GM19025 (cell line): ENCODE data around the gene HEPACAM2.

Experiments
- ATAC-seq: cut with Tn5 transposase; IDR thresholded peaks from one replicate; pipeline ENCODE4 v1.9.1; 2021; ENCODE audit warnings: mild to moderate bottlenecking, low read depth, moderate library complexity; ENCODE audit not compliant: unreplicated experiment

HEPACAM2 gene

DNA sequence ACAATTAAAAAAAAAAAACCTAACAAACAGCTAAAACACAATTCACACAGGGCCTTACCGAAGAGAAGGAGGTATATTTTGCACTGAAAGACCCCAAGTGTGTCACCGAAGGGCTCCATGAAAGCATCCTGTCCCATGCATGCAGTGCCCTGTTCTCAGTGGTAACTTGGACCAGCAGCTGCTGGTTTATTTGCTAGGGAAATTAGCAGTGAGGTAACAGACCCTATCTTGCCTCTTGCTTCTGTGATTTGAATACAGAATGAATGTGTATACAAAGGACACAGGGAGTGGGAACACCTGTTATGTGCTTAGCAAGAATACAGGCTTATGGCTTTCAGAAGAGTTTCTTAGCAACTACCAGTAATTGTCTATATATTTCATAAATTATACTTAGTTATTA is at the start of gene HEPACAM2:
Gene HEPACAM2, minus strand, starts transcription at position 160 of the 400 bp plus-strand sequence.
- ATAC-seq = no peak

DNA sequence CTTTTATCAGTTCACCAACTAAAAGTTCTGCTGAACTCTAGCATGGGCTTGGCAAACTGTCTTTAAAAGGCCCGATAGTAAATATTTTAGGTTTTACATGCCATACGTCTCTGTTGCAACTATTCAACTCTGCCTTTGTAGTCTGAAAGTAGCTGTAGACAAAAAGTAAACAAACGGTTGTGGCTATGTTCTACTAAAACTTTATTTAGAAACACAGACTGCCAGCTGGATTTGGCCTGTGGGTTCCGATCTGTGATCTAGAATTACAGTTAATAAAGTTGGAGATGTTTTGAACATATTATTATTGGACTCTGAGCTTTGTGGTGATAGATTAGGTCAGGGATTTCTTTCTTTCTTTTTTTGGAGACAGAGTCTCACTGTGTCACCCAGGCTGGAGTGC is 39.0 kb upstream of the HEPACAM2 start:
- no peak for ATAC-seq

DNA sequence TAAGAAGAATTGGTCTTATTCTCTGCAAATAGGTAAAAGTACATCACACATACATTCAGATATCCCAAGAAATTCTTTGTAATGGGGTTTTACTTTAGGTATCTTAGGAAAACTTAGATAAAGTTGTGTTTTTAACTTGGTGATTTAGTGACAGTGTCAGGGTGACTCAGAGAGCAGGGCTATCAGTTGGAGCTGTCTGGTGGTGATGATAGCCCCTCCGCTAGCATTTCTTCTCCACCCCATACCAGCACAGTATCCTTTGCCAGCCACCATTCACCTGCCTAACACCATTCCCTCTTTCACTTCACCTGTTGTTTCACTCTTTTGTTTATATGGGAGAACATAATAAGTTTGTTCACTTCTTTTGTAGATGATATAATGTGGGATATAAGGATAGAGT is 36.3 kb upstream of the HEPACAM2 start:
- no peak for ATAC-seq

DNA sequence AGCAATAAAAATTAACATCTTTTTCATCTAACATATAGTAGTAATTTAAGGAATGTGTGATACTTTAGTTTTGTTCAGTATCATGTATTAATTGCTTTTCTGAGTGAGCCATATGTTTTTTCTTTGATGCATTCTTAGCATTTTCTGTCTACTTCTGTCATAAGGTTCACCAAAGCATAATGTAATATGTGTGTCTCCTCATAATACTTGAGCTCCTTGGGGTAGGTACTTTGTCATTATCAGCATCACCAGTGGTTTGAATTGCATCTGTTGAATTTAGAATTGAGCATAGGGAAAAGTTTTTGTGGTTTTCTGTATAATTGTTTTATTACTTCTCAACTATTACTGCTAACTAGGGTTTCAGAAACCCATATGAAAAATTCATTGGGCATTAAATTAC is 32.4 kb upstream of the HEPACAM2 start:
- no peak for ATAC-seq

DNA sequence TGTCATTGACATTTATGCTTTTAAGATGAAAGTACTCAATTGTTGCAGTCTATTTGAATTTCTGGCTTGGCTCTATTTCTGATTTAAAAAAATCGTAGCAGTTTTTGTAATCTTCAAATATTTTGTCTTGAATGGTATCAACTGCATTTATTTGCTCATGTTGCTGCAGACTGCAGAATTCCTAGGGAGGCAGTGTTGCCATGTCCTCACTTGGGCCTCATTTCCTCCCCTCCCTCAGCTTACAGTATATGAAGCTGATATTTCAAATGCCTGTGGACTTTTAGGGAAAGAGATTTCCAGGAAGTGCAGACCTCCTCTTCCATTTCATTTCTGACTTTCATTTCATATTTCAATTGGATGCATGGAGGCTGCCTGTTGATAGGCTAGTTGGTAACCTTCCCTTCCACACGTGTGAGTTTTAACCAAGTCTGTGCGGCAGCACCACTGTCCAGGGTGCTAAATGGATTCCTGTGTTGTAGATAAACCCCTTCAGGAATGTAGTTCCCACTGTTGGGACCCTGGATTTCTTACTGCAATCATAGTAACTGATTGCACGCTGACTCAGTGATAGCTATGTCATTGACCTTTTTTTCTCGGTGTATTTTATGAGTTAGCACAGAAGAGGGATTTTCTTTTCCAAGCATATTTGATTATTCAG is 23.4 kb upstream of the HEPACAM2 start:
- ATAC-seq = no peak

DNA sequence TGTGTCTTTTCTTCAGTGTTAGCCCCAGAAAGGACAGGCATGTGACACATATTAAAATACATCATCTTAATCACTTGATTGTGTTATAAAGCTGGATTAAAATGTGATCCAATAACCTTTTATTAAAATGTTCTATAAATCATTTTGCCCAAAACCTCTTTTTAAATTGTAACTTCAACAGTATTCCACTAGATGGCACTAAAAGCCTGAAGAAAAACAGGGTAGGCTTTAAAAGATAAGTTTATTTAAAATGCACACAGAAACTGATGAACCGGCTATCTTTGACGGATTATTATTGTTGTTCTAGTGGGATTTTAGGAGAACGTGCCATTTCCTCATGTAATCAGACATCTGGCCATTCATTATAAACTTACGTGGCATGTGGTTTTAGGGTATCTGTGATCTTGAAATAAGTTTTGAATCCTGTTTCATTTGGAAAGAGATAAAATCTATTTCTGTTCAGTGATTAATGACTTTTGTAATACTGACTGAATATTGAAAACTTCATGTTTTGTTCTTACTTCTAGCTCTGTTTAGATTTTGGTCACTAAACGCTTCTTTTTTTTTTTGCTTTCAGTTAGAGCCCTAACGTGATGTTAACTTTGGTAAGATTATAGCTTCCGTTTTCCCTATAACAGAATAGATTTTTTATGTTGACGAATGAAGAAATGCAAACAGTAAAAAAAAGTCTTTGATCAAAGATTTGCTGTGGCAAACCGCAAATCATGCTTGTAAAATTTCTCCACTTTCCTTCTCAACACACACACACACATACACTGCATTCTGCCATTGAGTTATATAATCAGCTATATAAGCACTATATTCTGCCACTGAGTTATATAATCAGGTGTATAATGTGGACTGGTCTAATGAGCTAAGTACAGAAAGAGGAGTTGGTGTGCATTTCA is 19.5 kb upstream of the HEPACAM2 start:
- no peak for ATAC-seq

DNA sequence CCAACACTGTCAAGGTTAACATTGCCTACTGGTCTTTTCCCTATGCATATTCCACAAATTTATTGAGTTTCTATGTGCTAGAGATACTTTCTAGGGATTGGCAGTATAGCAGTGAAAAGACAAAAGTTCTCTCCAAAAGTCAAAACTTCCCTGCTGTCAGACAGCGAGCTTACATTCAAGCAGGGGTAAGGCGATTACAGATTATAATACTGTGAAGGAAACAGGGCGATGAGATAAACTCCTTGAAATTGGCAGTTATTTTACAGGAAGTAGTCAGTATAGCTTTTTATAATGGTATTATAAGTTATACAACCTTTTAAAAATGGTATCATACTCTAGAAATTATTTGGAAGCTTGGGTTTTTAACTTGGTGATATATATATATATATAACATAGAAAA is 15.8 kb upstream of the HEPACAM2 start:
- no peak for ATAC-seq

DNA sequence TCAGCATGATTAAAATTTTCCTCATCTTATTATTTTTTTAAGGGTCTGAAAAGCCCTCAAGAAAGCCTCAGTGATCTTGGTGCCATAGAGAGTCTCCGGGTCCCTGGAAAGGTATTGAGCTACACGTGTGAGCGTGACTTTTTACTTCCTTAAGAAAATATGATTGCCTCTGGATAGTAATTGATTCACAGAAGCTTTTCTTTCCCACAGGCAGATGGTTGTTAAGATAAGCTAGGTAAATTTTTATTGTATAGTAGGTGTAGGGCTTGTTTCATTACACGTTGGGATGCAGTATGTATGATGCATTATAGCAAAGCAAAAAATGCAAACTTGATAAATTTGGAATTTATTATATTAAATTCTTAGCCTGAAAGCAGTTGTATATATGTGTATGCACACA is 13.6 kb upstream of the HEPACAM2 start:
- ATAC-seq = no peak

DNA sequence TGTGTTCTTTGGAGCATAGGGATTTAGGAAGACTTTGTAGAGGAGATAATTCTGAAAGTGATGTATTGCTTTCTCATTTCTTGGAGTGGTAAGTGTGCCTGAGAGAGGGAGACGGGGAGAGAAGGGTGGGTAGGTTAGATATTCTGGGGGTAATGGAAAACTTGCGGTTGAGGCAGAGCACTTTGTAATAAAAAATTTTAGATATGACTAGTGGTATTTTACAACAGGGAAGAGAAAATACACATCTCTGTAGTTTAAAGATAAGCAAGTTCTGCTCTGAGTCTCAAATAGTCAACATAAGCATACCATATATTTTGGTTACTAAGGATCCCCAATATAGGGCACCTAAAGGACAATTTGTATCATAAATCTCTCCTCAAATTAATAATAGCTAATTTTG is 12.5 kb upstream of the HEPACAM2 start:
- ATAC-seq = no peak

DNA sequence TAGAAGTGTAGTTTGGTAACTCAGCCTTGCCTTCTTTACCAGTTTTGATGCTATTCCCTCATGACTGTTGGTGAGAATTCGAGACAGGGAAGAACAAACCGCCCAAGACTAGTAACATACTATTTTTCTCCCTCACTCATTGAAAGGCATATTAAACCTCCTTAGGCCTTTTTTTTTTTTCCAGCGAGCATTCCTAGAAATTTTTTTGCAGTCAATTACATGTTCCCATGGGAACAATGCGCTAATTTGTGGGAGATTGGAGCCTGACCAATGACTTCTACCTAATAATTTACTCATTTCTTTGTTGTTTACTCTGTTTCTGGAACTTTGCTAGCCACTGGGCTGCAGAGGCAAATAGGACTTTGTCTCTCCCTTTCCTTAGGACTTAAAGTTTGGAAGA is 11.9 kb upstream of the HEPACAM2 start:
- no peak for ATAC-seq

DNA sequence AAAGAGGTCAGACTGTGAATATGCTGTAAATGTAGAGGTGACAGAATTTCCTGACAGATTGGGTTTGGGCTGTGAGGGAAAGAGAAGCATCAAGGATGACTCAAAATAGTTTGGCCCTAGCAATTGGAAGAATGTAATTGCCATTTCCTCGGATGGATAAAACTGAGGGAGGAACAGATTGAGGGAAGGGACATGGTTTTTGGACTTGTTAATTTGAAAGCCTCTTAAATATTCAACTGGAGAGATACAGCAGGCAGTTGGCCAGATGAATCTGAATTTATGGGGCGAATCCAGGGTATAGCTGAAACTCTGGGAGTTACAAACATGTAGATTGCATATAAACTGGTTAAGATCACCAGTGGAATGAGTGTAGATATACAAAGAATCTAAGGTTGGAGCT is 9.3 kb upstream of the HEPACAM2 start:
- no peak for ATAC-seq

DNA sequence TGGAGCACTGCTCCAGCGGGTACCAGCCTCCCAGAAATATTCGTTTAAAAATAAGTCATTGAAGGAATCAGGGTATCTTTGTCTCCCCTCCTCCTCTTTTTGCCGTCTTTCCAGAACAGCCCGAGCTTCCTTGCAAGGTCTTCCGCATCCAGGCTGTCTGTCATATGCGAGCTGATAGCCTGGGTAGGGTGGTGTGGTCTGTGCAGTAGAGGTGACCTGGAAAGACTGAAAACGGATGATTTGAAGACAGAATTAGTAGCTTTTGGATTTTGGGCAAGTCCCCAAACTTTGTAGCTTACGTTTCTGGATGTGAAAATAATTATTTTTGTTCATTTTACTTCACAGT is 6.4 kb upstream of the HEPACAM2 start:
- no peak for ATAC-seq

DNA sequence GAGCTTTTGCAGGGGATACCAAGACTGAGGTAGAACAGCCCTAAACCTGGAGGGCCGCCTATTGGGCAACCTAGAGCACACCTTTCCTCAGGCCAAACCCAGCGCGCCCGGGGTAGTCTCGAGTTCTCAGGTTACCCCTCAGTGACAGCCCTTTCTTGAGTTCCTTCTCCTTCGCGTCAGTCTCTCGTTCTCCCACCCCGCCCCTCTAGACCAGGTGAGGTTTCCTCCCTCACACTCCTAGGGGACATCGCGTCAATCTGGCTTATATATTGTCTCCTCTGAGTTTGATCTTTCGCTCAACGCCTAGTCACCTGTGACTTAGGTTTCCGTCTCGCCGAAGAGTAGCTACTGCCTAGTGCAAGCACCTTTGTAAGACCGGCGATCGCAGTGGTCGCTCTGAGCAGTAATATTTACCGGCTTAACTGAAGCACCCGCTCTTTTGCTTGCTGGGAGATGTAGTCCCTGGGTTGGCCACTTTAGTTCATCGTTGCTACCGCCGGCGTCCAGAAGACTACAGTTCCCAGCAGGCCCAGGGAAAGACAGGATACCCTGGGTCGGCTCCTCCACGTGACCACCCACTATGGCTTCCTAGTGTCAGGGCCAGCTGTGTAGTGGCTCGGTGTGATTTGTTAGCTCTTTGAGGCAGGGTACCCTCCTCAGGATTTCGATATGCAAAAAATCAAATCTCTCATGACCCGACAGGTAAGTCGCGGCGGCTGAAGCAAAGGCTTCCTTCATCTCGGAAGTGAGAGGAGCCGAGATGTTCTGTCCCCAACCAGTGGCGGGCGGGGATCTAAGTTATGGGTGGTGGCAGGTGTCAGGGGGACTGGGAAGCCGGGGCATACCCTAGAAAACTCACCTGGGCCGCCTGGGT is 5.8 kb upstream of the HEPACAM2 start, which contains the start of gene VPS50:
Gene VPS50, plus strand, starts transcription at position 568 of the 874 bp plus-strand sequence. Its CDS starts 102 bp downstream, at position 670.
- peak; percentile 99 for ATAC-seq

DNA sequence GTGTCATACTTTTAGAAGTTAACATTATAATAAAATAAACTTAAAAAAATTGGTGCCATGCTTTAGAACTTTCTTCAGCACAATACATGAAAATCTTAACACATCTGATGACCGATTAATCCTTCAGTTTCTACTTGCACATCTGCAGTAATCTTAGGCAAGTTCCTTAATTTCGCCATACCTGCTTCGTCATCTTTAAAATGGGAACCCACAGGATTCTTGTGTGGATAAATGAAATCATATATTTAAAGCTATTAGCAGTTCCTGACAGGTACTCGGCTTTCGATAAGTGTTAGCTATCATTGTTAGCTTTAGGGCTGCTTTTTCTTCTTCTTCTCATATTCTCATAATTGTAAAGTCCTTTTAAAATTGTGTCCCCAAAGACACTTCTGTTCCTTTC is 5.0 kb upstream of the HEPACAM2 start:
- ATAC-seq = no peak

DNA sequence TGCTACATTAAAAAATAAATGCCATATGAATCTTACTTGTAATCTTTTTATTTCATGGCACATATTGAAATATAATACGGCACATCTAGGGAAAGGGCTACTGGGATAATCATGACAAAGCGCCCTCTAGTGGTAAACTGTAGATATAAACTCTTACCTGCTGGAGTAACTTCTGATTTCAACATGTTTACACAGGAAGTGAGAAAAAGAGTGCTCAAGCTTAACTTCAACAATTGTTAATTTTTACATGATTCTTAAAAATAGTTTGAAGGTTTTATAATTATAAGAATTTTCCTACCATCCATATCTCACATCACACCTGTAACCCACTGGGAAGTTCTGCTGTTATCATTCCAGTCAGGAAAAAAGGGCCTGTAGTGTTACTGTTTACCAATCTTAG is 2.0 kb upstream of the HEPACAM2 start:
- ATAC-seq = no peak

DNA sequence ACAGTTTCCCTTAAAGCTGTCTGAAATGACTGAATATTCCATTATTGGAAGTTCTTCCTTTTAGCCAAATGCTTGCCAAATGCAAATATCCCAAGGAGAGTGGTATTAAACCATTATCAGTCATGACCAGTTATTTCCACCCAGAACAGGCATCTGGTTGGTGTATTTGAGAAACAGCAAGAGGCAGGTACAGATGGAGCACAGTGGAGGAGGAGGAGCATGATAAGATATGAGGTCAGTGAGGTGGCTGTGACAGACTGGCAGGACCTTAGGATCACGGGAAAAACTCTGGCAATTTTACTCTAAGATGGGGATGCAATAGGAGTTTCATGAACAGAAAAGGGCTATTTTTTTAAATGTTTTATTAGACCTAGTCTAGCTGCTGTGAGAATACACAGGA is 6.4 kb downstream of the HEPACAM2 start:
- ATAC-seq = no peak

DNA sequence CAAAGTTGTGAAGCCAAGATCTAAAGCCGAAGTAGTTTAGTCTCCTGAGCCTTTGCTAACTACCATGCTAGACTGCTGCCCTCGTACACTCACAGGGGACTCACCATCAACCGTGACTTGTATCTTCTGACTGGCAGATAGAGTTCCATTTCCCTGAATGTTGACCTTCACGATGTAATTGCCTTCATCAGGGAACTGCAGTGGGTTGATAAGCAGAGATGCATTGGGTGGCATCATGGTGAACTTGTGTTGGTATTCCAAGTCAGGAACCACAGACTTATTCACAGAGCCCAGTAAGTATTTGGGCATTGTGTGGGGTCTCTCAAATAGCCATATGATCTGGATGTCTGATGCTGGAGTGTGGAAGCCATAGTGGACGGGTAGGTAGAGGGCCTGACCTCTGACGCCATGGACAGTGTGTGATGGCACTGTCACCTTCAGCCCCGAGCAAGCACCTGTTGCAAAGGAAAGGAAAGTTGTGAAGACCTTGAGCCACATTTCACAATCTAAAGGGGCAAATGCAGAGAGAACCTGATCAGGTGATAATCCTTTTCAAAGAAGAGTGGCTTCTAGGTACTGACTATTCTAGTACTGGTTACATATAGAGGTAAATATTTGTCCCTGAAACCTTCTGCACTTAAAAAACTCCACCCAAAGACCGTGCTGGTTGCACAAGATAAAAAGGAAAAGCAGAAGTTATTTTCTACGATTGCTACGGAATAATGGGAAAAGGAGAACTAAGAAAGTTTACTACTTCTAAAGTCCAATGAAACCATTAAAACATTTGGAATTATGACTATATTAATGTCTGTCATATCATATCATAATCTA is 7.1 kb downstream of the HEPACAM2 start:
- ATAC-seq = no peak

DNA sequence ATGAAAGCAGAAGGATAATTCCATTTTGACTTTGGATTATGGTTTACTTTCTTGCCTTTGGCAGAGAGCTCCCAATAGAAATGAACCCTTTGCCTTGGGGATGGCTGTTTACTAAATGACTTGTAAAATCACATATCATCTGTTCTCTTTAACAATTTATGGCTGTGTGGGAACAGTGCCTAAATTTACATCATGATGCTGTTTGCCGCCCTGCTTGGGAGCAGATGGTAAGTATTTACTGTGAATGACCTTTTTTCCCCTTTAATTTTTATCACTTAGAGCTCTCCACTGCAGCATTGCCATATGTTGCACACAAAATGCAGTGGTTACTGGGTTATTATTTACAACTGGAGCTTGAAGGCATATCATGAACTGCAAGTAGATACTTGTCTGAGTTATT is 13.4 kb downstream of the HEPACAM2 start:
- ATAC-seq = no peak

DNA sequence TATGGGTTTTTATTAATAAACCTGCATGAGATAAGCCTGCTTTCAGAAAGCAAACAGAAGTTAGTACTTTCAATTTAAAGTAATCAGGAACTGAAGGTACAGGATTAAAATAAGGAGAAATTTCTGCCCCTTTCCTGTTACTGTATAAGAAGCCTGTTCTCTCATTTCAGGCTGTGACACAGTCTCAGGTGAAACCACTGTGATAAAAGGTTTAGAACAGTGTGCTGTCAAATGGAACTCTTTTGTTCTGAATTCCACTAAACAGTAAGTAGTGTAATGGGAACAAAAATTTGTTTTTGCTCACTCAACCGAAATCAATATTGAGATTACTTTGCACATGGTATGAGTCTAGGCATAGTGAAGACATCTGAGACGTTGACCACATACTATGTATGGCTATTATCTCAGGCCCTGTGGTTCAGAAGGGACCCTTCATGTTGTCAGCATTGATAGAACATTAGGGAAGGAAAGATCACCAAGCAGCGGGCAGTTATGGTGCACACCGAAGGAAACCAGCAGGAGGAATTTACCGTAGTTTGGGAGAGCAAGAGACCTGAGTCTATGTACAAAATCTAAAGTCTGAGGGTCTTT is 14.9 kb downstream of the HEPACAM2 start:
- ATAC-seq = no peak

DNA sequence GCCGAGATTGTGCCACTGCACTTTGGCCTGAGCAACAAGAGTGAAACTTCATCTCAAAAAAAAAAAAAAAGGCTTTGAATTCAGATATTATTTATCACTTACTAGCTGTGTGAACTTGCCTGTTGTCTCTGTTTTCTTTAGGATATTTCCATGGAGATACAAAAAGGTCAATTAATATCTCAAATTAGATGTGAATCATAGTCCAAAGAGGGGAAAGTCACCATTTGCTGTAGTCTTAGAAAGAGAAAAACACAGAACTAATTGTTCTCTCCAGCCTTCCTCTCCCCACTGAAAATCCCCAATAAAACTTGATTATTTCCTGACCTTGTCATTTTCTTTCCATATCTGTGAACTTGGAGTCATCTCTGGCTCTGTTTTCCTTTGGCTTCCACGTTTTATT is 21.2 kb downstream of the HEPACAM2 start:
- ATAC-seq = no peak
